AG04450 (cell line): Measurements from ENCODE around the gene FBXL17. TPM values are rescaled to one million over a fixed set of nuclear protein-coding genes. Genes with fewer than 3 reads are reported as not detected.

Experiments
- CTCF ChIA-PET: fragments of 300-600, 350-600 bp; formaldehyde crosslinking; extraction: SDS; loops from one replicate; lab custom pipeline; 2022; ENCODE audit warnings: antibody characterized with exemption, inconsistent platforms; lab: Charles Lee
- POLR2A ChIA-PET: fragments of 350-600 bp; formaldehyde crosslinking; extraction: SDS; loops from one replicate; lab custom pipeline; 2021; ENCODE audit warnings: antibody characterized with exemption, inconsistent platforms; lab: Yijun Ruan, JAX
- DNase-seq: peaks from one replicate; pipeline ENCODE4 v3.0.0-alpha.2; 2011; ENCODE audit warnings: low read depth, low spot score
- H3K27ac ChIP-seq: one replicate; pipeline ENCODE4 v1.5.1; 2012; ENCODE audit warnings: low read depth, low read length, control low read depth
- H3K27me3 ChIP-seq: one replicate; pipeline ENCODE4 v1.6.0; 2012; ENCODE audit warnings: low read length; ENCODE audit not compliant: control insufficient read depth, insufficient read depth
- H3K4me3 ChIP-seq: 2 replicates; pipeline ENCODE4 v1.5.1; 2011; ENCODE audit warnings: mild to moderate bottlenecking, low read depth, low read length, control low read depth
- H3K9me3 ChIP-seq: 2 replicates; pipeline ENCODE4 v1.5.1; 2012; ENCODE audit warnings: low read length; ENCODE audit not compliant: control insufficient read depth, insufficient read depth
- CTCF ChIP-seq: IDR thresholded peaks from 2 replicates; pipeline ENCODE4 v1.5.1; 2011; ENCODE audit warnings: low read depth, low read length, control low read depth, inconsistent platforms
- polyA plus RNA-seq: library from polyadenylated mRNA; depleted of rRNA; stranded (reverse); fragments of >200 nt; gene quantifications from 2 replicates; pipeline ENCODE4 v1.2.3, GENCODE V29; 2011

The FBXL17 gene
- polyA plus RNA-seq, 1 experiment = 9.4 TPM

GRCh38 chr5:108387758-108388157 is 5.9 kb upstream of the FBXL17 start:
- H3K27ac ChIP-seq = no peak overlapping the region
- DNase-seq = no peak
- CTCF ChIA-PET = interaction anchor here (0.7 kb wide), 2 partner anchors 491 to 862 kb away, joined by 3 read pairs; no protein-coding TSS in a partner anchor
- no peak for TF ChIP-seq CTCF
- no peaks in the 10 kb centered on the region for H3K9me3 ChIP-seq
- POLR2A ChIA-PET = no interaction called here
- no peaks in the 10 kb centered on the region for H3K27me3 ChIP-seq
- no peak overlapping the region for H3K4me3 ChIP-seq

GRCh38 chr5:108386345-108387061 is 4.6 kb upstream of the FBXL17 start:
- POLR2A ChIA-PET = no interaction called here
- no peaks in the 10 kb centered on the region for H3K27me3 ChIP-seq
- CTCF ChIA-PET = interaction anchor here (2.2 kb wide), 1 partner anchor 126 kb away, joined by 9 read pairs; no protein-coding TSS in a partner anchor
- no peak for DNase-seq
- TF ChIP-seq CTCF = no peak
- H3K4me3 ChIP-seq = no peak overlapping the region
- peak overlapping the region; percentile 61 for H3K27ac ChIP-seq
- no peaks in the 10 kb centered on the region for H3K9me3 ChIP-seq

GRCh38 chr5:108384741-108385140 is 2.8 kb upstream of the FBXL17 start:
- no peak for TF ChIP-seq CTCF
- ChIA-PET CTCF (interaction anchor here (2.2 kb wide), 1 partner anchor 125 kb away, joined by 9 read pairs; no protein-coding TSS in a partner anchor), POLR2A (no interaction called here)

GRCh38 chr5:108382784-108383330 is 959 bp upstream of the FBXL17 start:
- H3K27ac ChIP-seq = peak overlapping the region; percentile 96
- DNase-seq = no peak

More at GRCh38 chr5:108384741-108385140, 2.8 kb upstream of the FBXL17 start:
- H3K9me3 ChIP-seq = no peaks in the 10 kb centered on the region
- DNase-seq = no peak
- no peak overlapping the region for H3K27ac ChIP-seq
- no peaks in the 10 kb centered on the region for H3K27me3 ChIP-seq
- H3K4me3 ChIP-seq = no peak overlapping the region

More at GRCh38 chr5:108382784-108383330, 959 bp upstream of the FBXL17 start:
- Histone ChIP-seq H3K4me3 (peak overlapping the region; percentile 82), H3K27me3 (no peaks in the 10 kb centered on the region), H3K9me3 (no peaks in the 10 kb centered on the region)
- ChIA-PET CTCF (interaction anchor here (1.2 to 2.0 kb wide), 2 partner anchors 122 to 124 kb away, joined by 3 to 8 read pairs; no protein-coding TSS in a partner anchor), POLR2A (interaction anchor here (0.6 to 1.0 kb wide), 3 partner anchors 113 to 1027 kb away, joined by 3 to 9 read pairs (median 8); partner anchors contain the start of gene PJA2)
- TF ChIP-seq CTCF = no peak
